OCI-LY3 (cell line): ENCODE data around the gene OSER1.

Experiments
- H2AFZ ChIP-seq: fragments of 200-600, 300-600 bp; shearing (Covaris generic); 2 replicates; pipeline ENCODE4 v1.6.0; 2014; ENCODE audit warnings: antibody characterized with exemption, low read depth, low read length
- H3K27ac ChIP-seq: fragments of 200-600, 300-600 bp; sonication (generic); 2 replicates; pipeline ENCODE4 v1.5.1; 2014; ENCODE audit warnings: mild to moderate bottlenecking, low read length, moderate library complexity, mixed read lengths
- H3K27me3 ChIP-seq: fragments of 200-600, 300-600 bp; sonication (generic); 2 replicates; pipeline ENCODE4 v1.6.1; 2014; ENCODE audit warnings: low read depth, low read length, mixed read lengths
- H3K36me3 ChIP-seq: fragments of 200-600, 300-600 bp; sonication (generic); replicated peaks from 2 replicates; pipeline ENCODE3; 2014; ENCODE audit warnings: low read depth, low read length, mixed read lengths
- H3K4me1 ChIP-seq: fragments of 300-600, 200-600 bp; sonication (generic); 2 replicates; pipeline ENCODE4 v1.6.1; 2014; ENCODE audit warnings: low read length, mixed read lengths
- H3K4me2 ChIP-seq: fragments of 200-600, 300-600 bp; sonication (generic); 2 replicates; pipeline ENCODE4 v1.6.1; 2014; ENCODE audit warnings: low read length, mixed read lengths
- H3K4me3 ChIP-seq: fragments of 300-600, 200-600 bp; sonication (generic); 2 replicates; pipeline ENCODE4 v1.5.1; 2014; ENCODE audit warnings: antibody characterized with exemption, mild to moderate bottlenecking, low read length, moderate library complexity
- H3K79me2 ChIP-seq: fragments of 300-600, 200-600 bp; shearing (Covaris generic); 2 replicates; pipeline ENCODE4 v1.6.1; 2014; ENCODE audit warnings: mild to moderate bottlenecking, low read length, mixed read lengths
- H3K9ac ChIP-seq: fragments of 300-600, 200-600 bp; shearing (Covaris generic); 2 replicates; pipeline ENCODE4 v1.6.0; 2014; ENCODE audit warnings: mild to moderate bottlenecking, low read length, moderate library complexity
- H3K9me3 ChIP-seq: fragments of 200-600, 300-600 bp; shearing (Covaris generic); 2 replicates; pipeline ENCODE4 v1.6.1; 2014; ENCODE audit warnings: low read length, mixed read lengths; ENCODE audit not compliant: insufficient read depth
- H4K20me1 ChIP-seq: fragments of 200-600, 300-600 bp; sonication (generic); 2 replicates; pipeline ENCODE4 v1.6.1; 2016; ENCODE audit warnings: low read length, mixed read lengths; ENCODE audit not compliant: insufficient read depth
- CTCF ChIP-seq: fragments of 200-600, 300-600 bp; sonication (generic); IDR thresholded peaks from 2 replicates; pipeline ENCODE4 v1.5.1; 2014; ENCODE audit warnings: antibody characterized with exemption, low read length, low read depth
- EZH2phosphoT487 ChIP-seq: fragments of 200-600 bp; shearing (Covaris generic); IDR thresholded peaks from 2 replicates; pipeline ENCODE4 v1.6.1; 2018; ENCODE audit warnings: antibody characterized with exemption, mixed run types, low read depth

The OSER1 gene

GRCh38 chr20:44254073-44254472, 43.5 kb upstream of the OSER1 start:
- H3K4me2 ChIP-seq = no peak overlapping the region
- H3K9ac ChIP-seq = no peak overlapping the region
- H3K9me3 ChIP-seq = no peaks in the 10 kb centered on the region
- H4K20me1 ChIP-seq = peaks cover 6% of the 10 kb centered on the region; the same call in 1 of the 2 replicates
- no peak overlapping the region for H3K27ac ChIP-seq
- H3K4me3 ChIP-seq = no peak overlapping the region
- H3K4me1 ChIP-seq = no peaks in the 10 kb centered on the region
- H2AFZ ChIP-seq = no peak overlapping the region
- H3K36me3 ChIP-seq = no peaks in the 10 kb centered on the region
- no peaks in the 10 kb centered on the region for H3K79me2 ChIP-seq
- no peak for TF ChIP-seq CTCF
- TF ChIP-seq EZH2phosphoT487 = no peak
- peaks cover 9% of the 10 kb centered on the region for H3K27me3 ChIP-seq

- 0 out of 2 replicates have a peak, but pooled peaks have one; percentile 11 for TF ChIP-seq CTCF
- TF ChIP-seq EZH2phosphoT487 = no peak
- no peak overlapping the region for H3K9ac ChIP-seq
- H2AFZ ChIP-seq = no peak overlapping the region
- H3K79me2 ChIP-seq = no peaks in the 10 kb centered on the region
- H3K9me3 ChIP-seq = no peaks in the 10 kb centered on the region
- H3K4me3 ChIP-seq = no peak overlapping the region
- H3K4me1 ChIP-seq = no peaks in the 10 kb centered on the region
- H3K27ac ChIP-seq = no peak overlapping the region
- H4K20me1 ChIP-seq = peaks cover 6% of the 10 kb centered on the region; the same call in 1 of the 2 replicates
- H3K27me3 ChIP-seq = peaks cover 9% of the 10 kb centered on the region
- no peaks in the 10 kb centered on the region for H3K36me3 ChIP-seq
- no peak overlapping the region for H3K4me2 ChIP-seq
Observed at GRCh38 chr20:44253528-44253927, 43.0 kb upstream of the OSER1 start.

GRCh38 chr20:44251284-44251683, 40.7 kb upstream of the OSER1 start:
- no peak overlapping the region for H3K4me2 ChIP-seq
- H3K4me3 ChIP-seq = no peak overlapping the region
- H3K9ac ChIP-seq = no peak overlapping the region
- no peaks in the 10 kb centered on the region for H3K36me3 ChIP-seq
- H4K20me1 ChIP-seq = peaks cover 6% of the 10 kb centered on the region; the same call in 1 of the 2 replicates
- no peak overlapping the region for H3K27ac ChIP-seq
- H2AFZ ChIP-seq = no peak overlapping the region
- H3K79me2 ChIP-seq = no peaks in the 10 kb centered on the region
- peaks cover 9% of the 10 kb centered on the region for H3K27me3 ChIP-seq
- no peaks in the 10 kb centered on the region for H3K4me1 ChIP-seq
- TF ChIP-seq EZH2phosphoT487 (no peak), CTCF (no peak)
- no peaks in the 10 kb centered on the region for H3K9me3 ChIP-seq

- H3K27ac ChIP-seq = no peak overlapping the region
- no peaks in the 10 kb centered on the region for H3K36me3 ChIP-seq
- 0 out of 2 replicates have a peak, but pooled peaks cover 6% of the 10 kb centered on the region for H4K20me1 ChIP-seq
- H3K27me3 ChIP-seq = peaks cover 27% of the 10 kb centered on the region
- no peak overlapping the region for H3K4me3 ChIP-seq
- no peak overlapping the region for H3K4me2 ChIP-seq
- no peak overlapping the region for H2AFZ ChIP-seq
- H3K9me3 ChIP-seq = no peaks in the 10 kb centered on the region
- no peak overlapping the region for H3K9ac ChIP-seq
- TF ChIP-seq EZH2phosphoT487 (no peak), CTCF (no peak)
- no peaks in the 10 kb centered on the region for H3K4me1 ChIP-seq
- no peaks in the 10 kb centered on the region for H3K79me2 ChIP-seq
Observed at GRCh38 chr20:44248410-44248759, 37.8 kb upstream of the OSER1 start.
